Ectodermal cell (in vitro differentiated cells): ENCODE measurements around the gene ENTR1.

ENCODE experiments used
- H3K27ac ChIP-seq: 2 replicates; pipeline ENCODE4 v1.7.0; 2013; ENCODE audit warnings: mild to moderate bottlenecking, low read depth, low read length; ENCODE audit not compliant: insufficient read depth, poor library complexity, severe bottlenecking
- H3K27me3 ChIP-seq: 2 replicates; pipeline ENCODE4 v1.7.0; 2013; ENCODE audit warnings: mild to moderate bottlenecking, low read length; ENCODE audit not compliant: insufficient read depth, control insufficient read depth, poor library complexity, severe bottlenecking
- H3K36me3 ChIP-seq: one replicate; pipeline ENCODE4 v1.7.0; 2013; ENCODE audit warnings: low read length; ENCODE audit not compliant: control insufficient read depth, insufficient read depth
- H3K4me1 ChIP-seq: one replicate; pipeline ENCODE4 v1.7.0; 2013; ENCODE audit warnings: low read length; ENCODE audit not compliant: control insufficient read depth, insufficient read depth
- H3K4me3 ChIP-seq: 2 replicates; pipeline ENCODE4 v1.7.0; 2013; ENCODE audit warnings: low read depth, low read length, control low read depth; ENCODE audit not compliant: insufficient read depth
- H3K9me3 ChIP-seq: 2 replicates; pipeline ENCODE4 v1.7.0; 2013; ENCODE audit warnings: mild to moderate bottlenecking, low read length, moderate library complexity; ENCODE audit not compliant: control insufficient read depth
- WGBS, 2 experiments: methylation state at CpG; one replicate each; pipeline ENCODE4 v1.1.7; 2013; ENCODE audit warnings: missing lambda C conversion rate in 2 of 2; 5-methylcytosine and 5-hydroxymethylcytosine counted together

Gene ENTR1

DNA sequence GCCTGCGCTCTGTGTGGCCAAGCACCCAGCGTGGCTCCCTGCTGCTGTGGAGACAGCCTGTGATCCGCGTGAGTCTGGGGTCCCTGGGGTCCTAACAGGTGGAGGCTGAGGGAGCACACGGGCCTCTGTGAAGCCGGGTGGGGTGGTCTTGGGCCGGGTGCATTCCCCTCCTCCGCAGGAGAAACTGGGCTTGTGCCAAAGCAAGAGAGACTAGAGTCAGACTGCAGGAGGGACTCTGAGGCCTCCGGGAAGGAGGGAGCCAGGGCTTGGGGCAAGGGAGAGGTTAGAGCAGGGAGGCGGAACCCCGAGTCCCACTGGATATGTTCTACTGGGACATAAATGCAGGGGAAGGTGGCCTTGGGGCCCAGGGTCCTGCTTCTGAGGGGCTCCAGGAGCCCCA lies 57.3 kb downstream of the ENTR1 start:
- 92% methylated on average over 11 of the region's 11 CpGs for WGBS, 2 experiments
- H3K27ac ChIP-seq, result no peak overlapping the region

DNA sequence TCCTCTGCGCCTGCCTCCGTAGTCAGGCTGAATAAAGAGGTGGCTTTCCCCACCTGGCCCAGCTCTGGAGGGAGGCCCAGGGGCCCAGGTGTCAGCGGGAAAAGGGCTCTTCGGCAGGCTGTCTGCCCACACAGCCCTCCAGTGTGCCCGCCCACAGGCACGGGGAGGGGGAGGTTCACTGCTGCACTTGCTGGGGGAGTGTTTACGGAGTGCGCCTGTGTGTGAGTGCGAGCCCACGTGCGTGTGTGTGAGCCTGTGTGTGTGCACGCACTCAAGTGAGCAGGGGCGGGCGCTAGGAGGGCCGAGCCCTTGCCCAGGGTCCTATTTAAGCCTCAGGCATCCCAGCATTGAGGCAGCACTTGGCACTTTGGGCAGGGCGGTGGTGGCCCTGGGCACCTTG lies 57.7 kb downstream of the ENTR1 start:
- H3K27me3 ChIP-seq, result no peaks in the 10 kb centered on the region
- no peaks in the 10 kb centered on the region for H3K9me3 ChIP-seq
- H3K4me1 ChIP-seq, result no peaks in the 10 kb centered on the region
- H3K4me3 ChIP-seq, result no peak overlapping the region
- no peaks in the 10 kb centered on the region for H3K36me3 ChIP-seq
- H3K27ac ChIP-seq, result no peak overlapping the region
- WGBS, 2 experiments, result 85 to 86% methylated on average over 16 of the region's 16 CpGs

More for the DNA sequence above, 57.3 kb downstream of the ENTR1 start:
- Histone ChIP-seq H3K27me3 (no peaks in the 10 kb centered on the region), H3K9me3 (no peaks in the 10 kb centered on the region), H3K36me3 (no peaks in the 10 kb centered on the region), H3K4me3 (no peak overlapping the region), H3K4me1 (no peaks in the 10 kb centered on the region)
